KMS-11 (cell line): ENCODE measurements around the gene STXBP5.

ENCODE experiments used
- H2AFZ ChIP-seq: fragments of 200-600 bp; sonication (generic); 2 replicates; pipeline ENCODE4 v1.6.1; 2016; ENCODE audit warnings: antibody characterized with exemption, mixed run types, low read depth
- H3K27ac ChIP-seq: fragments of 200-600 bp; sonication (generic); 2 replicates; pipeline ENCODE4 v1.6.1; 2016; ENCODE audit warnings: mild to moderate bottlenecking, mixed run types
- H3K27me3 ChIP-seq: fragments of 200-600 bp; sonication (generic); 2 replicates; pipeline ENCODE4 v1.6.1; 2017; ENCODE audit warnings: mild to moderate bottlenecking, low read depth, mixed run types, moderate library complexity; ENCODE audit not compliant: insufficient read depth
- H3K36me3 ChIP-seq: fragments of 200-600 bp; sonication (generic); 2 replicates; pipeline ENCODE4 v1.6.1; 2017; ENCODE audit warnings: mild to moderate bottlenecking, mixed run types; ENCODE audit not compliant: insufficient read depth
- H3K4me1 ChIP-seq: fragments of 200-600 bp; sonication (generic); 2 replicates; pipeline ENCODE4 v1.6.1; 2016; ENCODE audit warnings: mild to moderate bottlenecking, low read depth, mixed run types; ENCODE audit not compliant: poor library complexity, severe bottlenecking
- H3K4me2 ChIP-seq: fragments of 200-600 bp; sonication (generic); 2 replicates; pipeline ENCODE4 v1.7.0; 2016; ENCODE audit warnings: mild to moderate bottlenecking, mixed run types
- H3K4me3 ChIP-seq: fragments of 200-600 bp; sonication (generic); IDR thresholded peaks from 2 replicates; pipeline ENCODE4 v1.6.1; 2017; ENCODE audit warnings: low read depth, low read length, mixed read lengths; ENCODE audit not compliant: insufficient read depth
- H3K79me2 ChIP-seq: fragments of 200-600 bp; sonication (generic); 2 replicates; pipeline ENCODE4 v1.6.1; 2016; ENCODE audit warnings: low read depth, mixed run types; ENCODE audit not compliant: insufficient read depth
- H3K9ac ChIP-seq: fragments of 200-600 bp; sonication (generic); 2 replicates; pipeline ENCODE4 v1.6.1; 2016; ENCODE audit warnings: mild to moderate bottlenecking, mixed run types
- H4K20me1 ChIP-seq: fragments of 200-600 bp; sonication (generic); 2 replicates; pipeline ENCODE4 v1.6.1; 2016; ENCODE audit warnings: mild to moderate bottlenecking, mixed run types; ENCODE audit not compliant: insufficient read depth
- TF ChIP-seq, protein P1 (sequence below): fragments of 200-600 bp; sonication (generic); conservative IDR thresholded peaks from 2 replicates; pipeline ENCODE4 v1.6.1; 2017; ENCODE audit warnings: low read depth, mild to moderate bottlenecking, antibody characterized with exemption, low read length, moderate library complexity, mixed read lengths

The STXBP5 gene

DNA sequence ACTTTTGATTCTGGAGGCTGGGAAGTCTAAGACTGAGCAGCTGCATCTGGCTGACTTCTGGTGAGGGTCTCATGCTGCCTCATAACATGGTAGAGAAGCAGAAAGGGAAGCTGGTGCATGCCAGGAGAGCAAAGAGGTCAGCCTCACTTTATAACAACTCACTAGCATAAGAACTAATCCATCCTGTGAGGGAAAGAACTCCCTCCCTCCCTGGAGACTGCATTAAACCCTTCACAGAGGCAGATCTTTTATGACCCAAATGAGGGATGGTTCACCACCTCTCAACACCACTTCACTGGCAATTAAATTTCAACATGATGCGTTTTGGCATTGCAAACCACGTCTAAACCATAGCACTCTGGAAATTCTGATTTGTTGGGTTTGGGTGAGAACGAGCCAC is 33.9 kb downstream of the STXBP5 start:
- Histone ChIP-seq H3K79me2 (no peaks in the 10 kb centered on the region), H3K4me1 (no peaks in the 10 kb centered on the region), H3K27ac (no peak overlapping the region)

DNA sequence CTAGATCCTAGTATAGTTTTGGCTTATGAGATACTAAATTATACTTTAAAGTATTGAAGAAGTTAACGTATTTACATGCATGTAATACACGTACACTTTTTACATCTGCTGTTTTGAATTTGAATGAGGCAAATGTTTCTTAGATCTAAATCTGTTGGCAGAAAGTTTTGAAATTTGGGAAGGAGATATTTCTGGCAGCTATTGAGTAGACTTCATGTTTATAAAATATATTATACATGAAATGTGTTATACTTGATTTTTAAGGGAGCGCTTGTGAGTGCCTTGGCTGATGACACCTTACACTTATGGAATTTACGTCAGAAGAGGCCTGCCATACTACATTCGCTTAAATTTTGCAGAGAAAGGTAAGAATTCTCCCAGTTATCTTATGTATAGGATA is 34.7 kb downstream of the STXBP5 start:
- no peak overlapping the region for H2AFZ ChIP-seq
- TF ChIP-seq, protein P1, sequence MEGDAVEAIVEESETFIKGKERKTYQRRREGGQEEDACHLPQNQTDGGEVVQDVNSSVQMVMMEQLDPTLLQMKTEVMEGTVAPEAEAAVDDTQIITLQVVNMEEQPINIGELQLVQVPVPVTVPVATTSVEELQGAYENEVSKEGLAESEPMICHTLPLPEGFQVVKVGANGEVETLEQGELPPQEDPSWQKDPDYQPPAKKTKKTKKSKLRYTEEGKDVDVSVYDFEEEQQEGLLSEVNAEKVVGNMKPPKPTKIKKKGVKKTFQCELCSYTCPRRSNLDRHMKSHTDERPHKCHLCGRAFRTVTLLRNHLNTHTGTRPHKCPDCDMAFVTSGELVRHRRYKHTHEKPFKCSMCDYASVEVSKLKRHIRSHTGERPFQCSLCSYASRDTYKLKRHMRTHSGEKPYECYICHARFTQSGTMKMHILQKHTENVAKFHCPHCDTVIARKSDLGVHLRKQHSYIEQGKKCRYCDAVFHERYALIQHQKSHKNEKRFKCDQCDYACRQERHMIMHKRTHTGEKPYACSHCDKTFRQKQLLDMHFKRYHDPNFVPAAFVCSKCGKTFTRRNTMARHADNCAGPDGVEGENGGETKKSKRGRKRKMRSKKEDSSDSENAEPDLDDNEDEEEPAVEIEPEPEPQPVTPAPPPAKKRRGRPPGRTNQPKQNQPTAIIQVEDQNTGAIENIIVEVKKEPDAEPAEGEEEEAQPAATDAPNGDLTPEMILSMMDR, result no peak
- no peaks in the 10 kb centered on the region for H4K20me1 ChIP-seq
- no peaks in the 10 kb centered on the region for H3K36me3 ChIP-seq
- no peaks in the 10 kb centered on the region for H3K4me1 ChIP-seq
- no peak overlapping the region for H3K9ac ChIP-seq
- H3K4me3 ChIP-seq, result no peak overlapping the region
- H3K4me2 ChIP-seq, result no peak overlapping the region
- H3K27ac ChIP-seq, result no peak overlapping the region
- no peaks in the 10 kb centered on the region for H3K27me3 ChIP-seq
- no peaks in the 10 kb centered on the region for H3K79me2 ChIP-seq

More for the DNA sequence above, 33.9 kb downstream of the STXBP5 start:
- H2AFZ ChIP-seq, result no peak overlapping the region
- H3K9ac ChIP-seq, result no peak overlapping the region
- H4K20me1 ChIP-seq, result no peaks in the 10 kb centered on the region
- no peaks in the 10 kb centered on the region for H3K36me3 ChIP-seq
- H3K4me2 ChIP-seq, result no peak overlapping the region
- no peaks in the 10 kb centered on the region for H3K27me3 ChIP-seq
- TF ChIP-seq, protein P1, result no peak
- no peak overlapping the region for H3K4me3 ChIP-seq

DNA sequence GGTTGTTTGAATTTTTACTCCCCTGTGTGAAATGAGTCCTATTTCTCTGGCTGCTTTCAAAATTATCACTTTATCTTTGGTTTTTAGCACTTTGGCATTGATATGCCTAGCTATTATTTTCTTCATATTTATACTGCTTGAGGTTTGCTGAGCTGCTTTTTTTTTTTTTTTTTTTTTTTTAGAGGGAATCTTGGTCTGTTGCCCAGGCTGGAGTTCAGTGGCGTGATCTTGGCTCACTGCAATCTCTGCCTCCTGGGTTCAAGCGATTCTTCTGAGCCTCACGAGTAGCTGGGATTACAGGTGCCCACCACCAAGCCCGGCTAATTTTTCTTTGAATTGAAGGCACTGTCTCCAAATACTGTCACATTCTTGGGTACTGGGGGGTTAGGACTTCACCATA is 40.6 kb downstream of the STXBP5 start:
- no peaks in the 10 kb centered on the region for H3K4me1 ChIP-seq
- H3K27me3 ChIP-seq, result no peaks in the 10 kb centered on the region
- no peaks in the 10 kb centered on the region for H3K79me2 ChIP-seq
- 0 out of 2 replicates have a peak, but pooled peaks cover 2% of the 10 kb centered on the region for H3K36me3 ChIP-seq
- TF ChIP-seq, protein P1, result no peak
- no peaks in the 10 kb centered on the region for H4K20me1 ChIP-seq
- H3K9ac ChIP-seq, result no peak overlapping the region
- no peak overlapping the region for H3K4me3 ChIP-seq
- H3K27ac ChIP-seq, result no peak overlapping the region
- H2AFZ ChIP-seq, result no peak overlapping the region
- H3K4me2 ChIP-seq, result no peak overlapping the region

GRCh38 chr6:147245693-147246092 is 41.5 kb downstream of the STXBP5 start:
- Histone ChIP-seq H2AFZ (no peak overlapping the region), H4K20me1 (no peaks in the 10 kb centered on the region), H3K4me2 (no peak overlapping the region), H3K9ac (no peak overlapping the region), H3K27ac (no peak overlapping the region), H3K79me2 (no peaks in the 10 kb centered on the region), H3K4me1 (no peaks in the 10 kb centered on the region), H3K4me3 (no peak overlapping the region), H3K27me3 (no peaks in the 10 kb centered on the region), H3K36me3 (0 out of 2 replicates have a peak, but pooled peaks cover 2% of the 10 kb centered on the region)
- TF ChIP-seq, protein P1, result no peak
